Measurements from ENCODE around the gene MROH8.

DNA sequence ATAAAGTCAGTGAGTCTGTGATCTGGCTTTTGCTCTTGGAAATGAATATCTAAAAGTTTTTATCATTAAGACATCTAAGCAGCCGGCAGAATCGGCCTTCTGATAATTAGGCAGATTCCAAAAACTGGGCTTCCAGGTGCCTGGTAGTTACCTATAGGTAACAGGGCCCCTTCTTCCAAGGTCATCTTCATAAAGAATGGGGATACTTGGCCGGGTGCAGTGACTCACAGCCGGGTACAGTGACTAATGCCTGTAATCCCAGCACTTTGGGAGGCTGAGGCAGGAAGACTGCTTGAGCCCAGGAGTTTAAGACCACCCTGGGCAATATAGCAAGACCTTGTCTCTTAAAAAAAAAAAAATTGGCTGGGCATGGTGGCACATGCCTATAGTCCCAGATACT, 70.7 kb downstream of the MROH8 start:
- TF ChIP-seq, protein P1, sequence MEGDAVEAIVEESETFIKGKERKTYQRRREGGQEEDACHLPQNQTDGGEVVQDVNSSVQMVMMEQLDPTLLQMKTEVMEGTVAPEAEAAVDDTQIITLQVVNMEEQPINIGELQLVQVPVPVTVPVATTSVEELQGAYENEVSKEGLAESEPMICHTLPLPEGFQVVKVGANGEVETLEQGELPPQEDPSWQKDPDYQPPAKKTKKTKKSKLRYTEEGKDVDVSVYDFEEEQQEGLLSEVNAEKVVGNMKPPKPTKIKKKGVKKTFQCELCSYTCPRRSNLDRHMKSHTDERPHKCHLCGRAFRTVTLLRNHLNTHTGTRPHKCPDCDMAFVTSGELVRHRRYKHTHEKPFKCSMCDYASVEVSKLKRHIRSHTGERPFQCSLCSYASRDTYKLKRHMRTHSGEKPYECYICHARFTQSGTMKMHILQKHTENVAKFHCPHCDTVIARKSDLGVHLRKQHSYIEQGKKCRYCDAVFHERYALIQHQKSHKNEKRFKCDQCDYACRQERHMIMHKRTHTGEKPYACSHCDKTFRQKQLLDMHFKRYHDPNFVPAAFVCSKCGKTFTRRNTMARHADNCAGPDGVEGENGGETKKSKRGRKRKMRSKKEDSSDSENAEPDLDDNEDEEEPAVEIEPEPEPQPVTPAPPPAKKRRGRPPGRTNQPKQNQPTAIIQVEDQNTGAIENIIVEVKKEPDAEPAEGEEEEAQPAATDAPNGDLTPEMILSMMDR (conservative IDR thresholded peaks at IDR 0.05 in 1 of 2, IDR thresholded peaks at IDR 0.05 in 1 of 2; ENCODE audit: extremely low read depth in 1 of 2, insufficient read depth in 1 of 2, low read depth in 1 of 2, low read length in 2 of 2): no peak
- no peak for TF ChIP-seq EZH2 (IDR thresholded peaks at IDR 0.05; ENCODE audit: borderline replicate concordance, low read length)

Measured in mammary epithelial cell (primary cell).